ENCODE measurements around the gene ZYX. TPM values are rescaled to one million over a fixed set of nuclear protein-coding genes. Genes with fewer than 3 reads are reported as not detected.

The ZYX gene
- total and polyA plus RNA-seq, 9 of the 15 experiments (the other 6 are each of a cell fraction or from before 2014, with no cell fraction given) = 1.8 to 130 (median 15.7) TPM

- TF ChIP-seq, protein P1, sequence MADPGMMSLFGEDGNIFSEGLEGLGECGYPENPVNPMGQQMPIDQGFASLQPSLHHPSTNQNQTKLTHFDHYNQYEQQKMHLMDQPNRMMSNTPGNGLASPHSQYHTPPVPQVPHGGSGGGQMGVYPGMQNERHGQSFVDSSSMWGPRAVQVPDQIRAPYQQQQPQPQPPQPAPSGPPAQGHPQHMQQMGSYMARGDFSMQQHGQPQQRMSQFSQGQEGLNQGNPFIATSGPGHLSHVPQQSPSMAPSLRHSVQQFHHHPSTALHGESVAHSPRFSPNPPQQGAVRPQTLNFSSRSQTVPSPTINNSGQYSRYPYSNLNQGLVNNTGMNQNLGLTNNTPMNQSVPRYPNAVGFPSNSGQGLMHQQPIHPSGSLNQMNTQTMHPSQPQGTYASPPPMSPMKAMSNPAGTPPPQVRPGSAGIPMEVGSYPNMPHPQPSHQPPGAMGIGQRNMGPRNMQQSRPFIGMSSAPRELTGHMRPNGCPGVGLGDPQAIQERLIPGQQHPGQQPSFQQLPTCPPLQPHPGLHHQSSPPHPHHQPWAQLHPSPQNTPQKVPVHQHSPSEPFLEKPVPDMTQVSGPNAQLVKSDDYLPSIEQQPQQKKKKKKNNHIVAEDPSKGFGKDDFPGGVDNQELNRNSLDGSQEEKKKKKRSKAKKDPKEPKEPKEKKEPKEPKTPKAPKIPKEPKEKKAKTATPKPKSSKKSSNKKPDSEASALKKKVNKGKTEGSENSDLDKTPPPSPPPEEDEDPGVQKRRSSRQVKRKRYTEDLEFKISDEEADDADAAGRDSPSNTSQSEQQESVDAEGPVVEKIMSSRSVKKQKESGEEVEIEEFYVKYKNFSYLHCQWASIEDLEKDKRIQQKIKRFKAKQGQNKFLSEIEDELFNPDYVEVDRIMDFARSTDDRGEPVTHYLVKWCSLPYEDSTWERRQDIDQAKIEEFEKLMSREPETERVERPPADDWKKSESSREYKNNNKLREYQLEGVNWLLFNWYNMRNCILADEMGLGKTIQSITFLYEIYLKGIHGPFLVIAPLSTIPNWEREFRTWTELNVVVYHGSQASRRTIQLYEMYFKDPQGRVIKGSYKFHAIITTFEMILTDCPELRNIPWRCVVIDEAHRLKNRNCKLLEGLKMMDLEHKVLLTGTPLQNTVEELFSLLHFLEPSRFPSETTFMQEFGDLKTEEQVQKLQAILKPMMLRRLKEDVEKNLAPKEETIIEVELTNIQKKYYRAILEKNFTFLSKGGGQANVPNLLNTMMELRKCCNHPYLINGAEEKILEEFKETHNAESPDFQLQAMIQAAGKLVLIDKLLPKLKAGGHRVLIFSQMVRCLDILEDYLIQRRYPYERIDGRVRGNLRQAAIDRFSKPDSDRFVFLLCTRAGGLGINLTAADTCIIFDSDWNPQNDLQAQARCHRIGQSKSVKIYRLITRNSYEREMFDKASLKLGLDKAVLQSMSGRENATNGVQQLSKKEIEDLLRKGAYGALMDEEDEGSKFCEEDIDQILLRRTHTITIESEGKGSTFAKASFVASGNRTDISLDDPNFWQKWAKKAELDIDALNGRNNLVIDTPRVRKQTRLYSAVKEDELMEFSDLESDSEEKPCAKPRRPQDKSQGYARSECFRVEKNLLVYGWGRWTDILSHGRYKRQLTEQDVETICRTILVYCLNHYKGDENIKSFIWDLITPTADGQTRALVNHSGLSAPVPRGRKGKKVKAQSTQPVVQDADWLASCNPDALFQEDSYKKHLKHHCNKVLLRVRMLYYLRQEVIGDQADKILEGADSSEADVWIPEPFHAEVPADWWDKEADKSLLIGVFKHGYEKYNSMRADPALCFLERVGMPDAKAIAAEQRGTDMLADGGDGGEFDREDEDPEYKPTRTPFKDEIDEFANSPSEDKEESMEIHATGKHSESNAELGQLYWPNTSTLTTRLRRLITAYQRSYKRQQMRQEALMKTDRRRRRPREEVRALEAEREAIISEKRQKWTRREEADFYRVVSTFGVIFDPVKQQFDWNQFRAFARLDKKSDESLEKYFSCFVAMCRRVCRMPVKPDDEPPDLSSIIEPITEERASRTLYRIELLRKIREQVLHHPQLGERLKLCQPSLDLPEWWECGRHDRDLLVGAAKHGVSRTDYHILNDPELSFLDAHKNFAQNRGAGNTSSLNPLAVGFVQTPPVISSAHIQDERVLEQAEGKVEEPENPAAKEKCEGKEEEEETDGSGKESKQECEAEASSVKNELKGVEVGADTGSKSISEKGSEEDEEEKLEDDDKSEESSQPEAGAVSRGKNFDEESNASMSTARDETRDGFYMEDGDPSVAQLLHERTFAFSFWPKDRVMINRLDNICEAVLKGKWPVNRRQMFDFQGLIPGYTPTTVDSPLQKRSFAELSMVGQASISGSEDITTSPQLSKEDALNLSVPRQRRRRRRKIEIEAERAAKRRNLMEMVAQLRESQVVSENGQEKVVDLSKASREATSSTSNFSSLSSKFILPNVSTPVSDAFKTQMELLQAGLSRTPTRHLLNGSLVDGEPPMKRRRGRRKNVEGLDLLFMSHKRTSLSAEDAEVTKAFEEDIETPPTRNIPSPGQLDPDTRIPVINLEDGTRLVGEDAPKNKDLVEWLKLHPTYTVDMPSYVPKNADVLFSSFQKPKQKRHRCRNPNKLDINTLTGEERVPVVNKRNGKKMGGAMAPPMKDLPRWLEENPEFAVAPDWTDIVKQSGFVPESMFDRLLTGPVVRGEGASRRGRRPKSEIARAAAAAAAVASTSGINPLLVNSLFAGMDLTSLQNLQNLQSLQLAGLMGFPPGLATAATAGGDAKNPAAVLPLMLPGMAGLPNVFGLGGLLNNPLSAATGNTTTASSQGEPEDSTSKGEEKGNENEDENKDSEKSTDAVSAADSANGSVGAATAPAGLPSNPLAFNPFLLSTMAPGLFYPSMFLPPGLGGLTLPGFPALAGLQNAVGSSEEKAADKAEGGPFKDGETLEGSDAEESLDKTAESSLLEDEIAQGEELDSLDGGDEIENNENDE (IDR thresholded peaks at IDR 0.05; ENCODE audit: low read depth, low read length) = no peak
- TF ChIP-seq TEAD2 (tag; IDR thresholded peaks at IDR 0.05) (no peak), MECOM (CRISPR knock-in tag; IDR thresholded peaks at IDR 0.05) (no peak), PHTF2 (CRISPR knock-in tag; IDR thresholded peaks at IDR 0.05) (no peak), DACH1 (IDR thresholded peaks at IDR 0.05; ENCODE audit: partially characterized antibody) (peak; percentile 92), BRF1 (IDR thresholded peaks at IDR 0.05; ENCODE audit: borderline replicate concordance, extremely low read depth, insufficient read length) (no peak), BACH1 (tag; IDR thresholded peaks at IDR 0.05) (no peak), KLF13 (tag; IDR thresholded peaks at IDR 0.05; ENCODE audit: borderline replicate concordance, low read depth) (no peak), MEF2D (tag; conservative IDR thresholded peaks at IDR 0.05; ENCODE audit: low read depth) (no peak), SMARCA4 (IDR thresholded peaks at IDR 0.05) (peak; percentile 87), HMG20B (CRISPR knock-in tag; IDR thresholded peaks at IDR 0.05) (no peak), DDX20 (tag; IDR thresholded peaks at IDR 0.05; ENCODE audit: low read depth) (no peak), FOXM1 (IDR thresholded peaks at IDR 0.05; ENCODE audit: low read depth) (peak; percentile 62), FOXM1 (CRISPR knock-in tag; IDR thresholded peaks at IDR 0.05; ENCODE audit: low read depth) (no peak), ZNF644 (tag; IDR thresholded peaks at IDR 0.05; ENCODE audit: low read depth) (no peak), ZEB2 (IDR thresholded peaks at IDR 0.05) (0 out of 2 replicates have a peak, but pooled peaks have one; percentile 39)
- TF ChIP-seq, protein P2, sequence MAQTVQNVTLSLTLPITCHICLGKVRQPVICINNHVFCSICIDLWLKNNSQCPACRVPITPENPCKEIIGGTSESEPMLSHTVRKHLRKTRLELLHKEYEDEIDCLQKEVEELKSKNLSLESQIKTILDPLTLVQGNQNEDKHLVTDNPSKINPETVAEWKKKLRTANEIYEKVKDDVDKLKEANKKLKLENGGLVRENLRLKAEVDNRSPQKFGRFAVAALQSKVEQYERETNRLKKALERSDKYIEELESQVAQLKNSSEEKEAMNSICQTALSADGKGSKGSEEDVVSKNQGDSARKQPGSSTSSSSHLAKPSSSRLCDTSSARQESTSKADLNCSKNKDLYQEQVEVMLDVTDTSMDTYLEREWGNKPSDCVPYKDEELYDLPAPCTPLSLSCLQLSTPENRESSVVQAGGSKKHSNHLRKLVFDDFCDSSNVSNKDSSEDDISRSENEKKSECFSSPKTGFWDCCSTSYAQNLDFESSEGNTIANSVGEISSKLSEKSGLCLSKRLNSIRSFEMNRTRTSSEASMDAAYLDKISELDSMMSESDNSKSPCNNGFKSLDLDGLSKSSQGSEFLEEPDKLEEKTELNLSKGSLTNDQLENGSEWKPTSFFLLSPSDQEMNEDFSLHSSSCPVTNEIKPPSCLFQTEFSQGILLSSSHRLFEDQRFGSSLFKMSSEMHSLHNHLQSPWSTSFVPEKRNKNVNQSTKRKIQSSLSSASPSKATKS (CRISPR knock-in tag; IDR thresholded peaks at IDR 0.05) = no peak
These were observed 45.5 kb downstream of the ZYX start (continued) for GRCh38 chr7:143426479-143427142.

Measured in K562 (cell line).